Tibial nerve (tissue), 4 donors: ENCODE data around the gene CTXN1.
A peak's percentile ranks its signal among the peaks of the same experiment; 100 is the strongest.

Experiments
- CTCF ChIP-seq, 5 experiments: fragments of 200-600 bp in 3 of 5; fragments of 450-650 bp in 2 of 5; sonication (generic) in 3 of 5; IDR thresholded peaks; one replicate each; pipeline ENCODE4 v1.5.1; 2016 to 2019; ENCODE audit warnings: antibody characterized with exemption in 5 of 5, mild to moderate bottlenecking in 3 of 5, moderate library complexity in 2 of 5
- EP300 ChIP-seq, 2 donors: sonication (generic); formaldehyde crosslinking; IDR thresholded peaks; one replicate each; pipeline ENCODE4 v1.6.1; 2017; ENCODE audit warnings: antibody characterized with exemption in 2 of 2, mild to moderate bottlenecking in 1 of 2
- POLR2A ChIP-seq, 2 donors: fragments of 450-650 bp; IDR thresholded peaks; one replicate each; pipeline ENCODE4 v1.6.1; 2017; ENCODE audit warnings: antibody characterized with exemption in 2 of 2, mild to moderate bottlenecking in 2 of 2, moderate library complexity in 2 of 2

DNA sequence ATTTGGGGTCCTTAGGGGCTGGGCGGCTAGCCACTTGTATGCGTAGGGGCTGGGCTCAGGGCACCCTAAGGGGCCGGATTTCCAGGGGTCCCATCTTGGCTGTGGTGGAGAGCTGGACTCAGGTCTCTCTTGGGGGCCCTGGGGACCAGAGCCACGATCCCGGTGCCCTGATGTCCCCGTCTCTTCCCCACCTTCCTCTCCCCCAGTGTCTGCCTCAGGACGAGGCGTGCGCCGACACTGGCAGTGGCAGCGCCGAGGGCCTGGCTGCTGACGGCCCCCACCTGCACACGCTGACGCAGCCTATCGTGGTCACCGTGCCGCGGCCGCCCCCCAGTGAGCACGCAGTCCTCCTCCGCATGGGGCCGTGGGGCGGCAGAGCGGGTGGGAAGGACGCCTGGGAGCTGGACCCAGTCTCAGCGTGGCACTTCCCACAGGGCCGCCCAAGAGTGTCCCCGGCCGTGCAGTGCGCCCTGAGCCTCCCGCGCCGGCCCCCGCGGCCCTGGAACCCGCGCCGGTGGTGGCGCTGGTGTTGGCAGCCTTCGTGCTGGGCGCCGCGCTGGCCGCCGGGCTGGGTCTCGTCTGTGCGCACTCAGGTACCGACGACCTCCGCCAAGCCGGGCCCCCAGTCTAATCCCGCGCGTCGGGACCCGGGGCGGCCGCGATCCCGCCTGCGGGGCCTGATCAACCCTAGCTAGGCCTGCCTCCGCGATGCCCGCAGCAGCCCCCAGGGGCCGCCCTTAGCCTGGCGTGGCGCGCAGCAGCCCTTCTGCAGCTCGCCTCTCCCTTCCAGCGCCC, 8.5 kb downstream of the CTXN1 start:
- TF ChIP-seq EP300 (IDR thresholded peaks at IDR 0.05) (no peak), CTCF (IDR thresholded peaks at IDR 0.05) (peak; percentile 14 to 43 (median 30)), POLR2A (IDR thresholded peaks at IDR 0.05) (no peak)
